Sigmoid colon (tissue), 7 donors: Measurements from ENCODE around the gene CRTC1. TPM values are rescaled to one million over a fixed set of nuclear protein-coding genes. Genes with fewer than 3 reads are reported as not detected.

Experiments
- DNase-seq: peaks from one replicate; pipeline ENCODE4 v3.0.0-alpha.2; 2019
- H3K27ac ChIP-seq, 4 donors: fragments of 200-600 bp; sonication (generic); one replicate each; pipeline ENCODE4 v1.5.1; 2016 to 2019; ENCODE audit warnings: mild to moderate bottlenecking in 1 of 4
- H3K27me3 ChIP-seq, 3 donors: fragments of 200-600 bp; sonication (generic); one replicate each; pipeline ENCODE4 v1.5.1; 2019; ENCODE audit warnings: mild to moderate bottlenecking in 1 of 3
- H3K36me3 ChIP-seq, 4 donors: fragments of 200-600 bp; sonication (generic); one replicate each; pipeline ENCODE4 v1.5.1; 2016 to 2019
- H3K4me1 ChIP-seq, 4 donors: fragments of 200-600 bp; sonication (generic); one replicate each; pipeline ENCODE4 v1.5.1; 2017 to 2019
- H3K4me3 ChIP-seq, 4 donors: fragments of 200-600 bp; sonication (generic); one replicate each; pipeline ENCODE4 v1.5.1; 2017 to 2019; ENCODE audit warnings: mild to moderate bottlenecking in 2 of 4, moderate library complexity in 1 of 4
- H3K9me3 ChIP-seq, 4 donors: fragments of 200-600 bp in 3 of 4; sonication (generic) in 3 of 4; one replicate each; pipeline versions ENCODE4 v1.5.1 to v1.6.1; 2013 to 2019
- CTCF ChIP-seq, 4 experiments: fragments of 450-650 bp in 3 of 4; fragments of 200-600 bp in 1 of 4; IDR thresholded peaks; one replicate each; pipeline ENCODE4 v1.5.1; 2016 to 2019; ENCODE audit warnings: antibody characterized with exemption in 4 of 4, mild to moderate bottlenecking in 3 of 4, moderate library complexity in 2 of 4
- EP300 ChIP-seq, 4 donors: sonication (generic); formaldehyde crosslinking; IDR thresholded peaks; one replicate each; pipeline ENCODE4 v1.6.1; 2017; ENCODE audit warnings: antibody characterized with exemption in 4 of 4
- POLR2A ChIP-seq, 2 donors: fragments of 450-650 bp; IDR thresholded peaks; one replicate each; pipeline ENCODE4 v1.6.1; 2016; ENCODE audit warnings: antibody characterized with exemption in 2 of 2, mild to moderate bottlenecking in 2 of 2, moderate library complexity in 2 of 2
- POLR2AphosphoS5 ChIP-seq, 4 donors: sonication (generic); formaldehyde crosslinking; IDR thresholded peaks; one replicate each; pipeline ENCODE4 v1.6.1; 2017; ENCODE audit warnings: antibody characterized with exemption in 4 of 4
- WGBS, 2 donors: extraction: QIAGEN DNeasy Blood & Tissue Kit; methylation state at CpG; one replicate each; pipeline ENCODE4 v1.1.7; 2013; 5-methylcytosine and 5-hydroxymethylcytosine counted together
- intact Hi-C: fragments of 100-400 bp; cut with DNase I; formaldehyde crosslinking; loops from one replicate; pipeline ENCODE4 v1.15.1; 2023
- polyA plus RNA-seq, 3 donors: library from polyadenylated mRNA; stranded (reverse); fragments of 200-250 nt; gene quantifications; one replicate each; pipeline ENCODE4 v1.2.3, GENCODE V29; 2013
- total RNA-seq, 4 donors: library from RNA; depleted of rRNA; stranded (reverse); fragments of >200 nt; gene quantifications; one replicate each; pipeline ENCODE4 v1.1.0, GENCODE V29; 2016
- donor health status: healthy with polysubstance abuse.
- donor health status: Bipolar disorder and iron deficiency.
- donor health status: healthy.

The CRTC1 gene
- total and polyA plus RNA-seq, 7 donors = 2.5 to 8.9 (median 3.6) TPM

- intact Hi-C loops = loop anchor here (10.0 kb wide), 1 partner anchor 192 kb away; no protein-coding TSS in a partner anchor
- Histone ChIP-seq H3K4me1 (peaks cover 0 to 46% (median 39%) of the 10 kb centered on the region in 4 donors), H3K27me3 (no peaks in the 10 kb centered on the region), H3K4me3 (no peak overlapping the region), H3K36me3 (no peaks in the 10 kb centered on the region), H3K9me3 (no peaks in the 10 kb centered on the region), H3K27ac (no peak overlapping the region)
- DNase-seq = no peak
- TF ChIP-seq POLR2A (IDR thresholded peaks at IDR 0.05) (no peak), POLR2AphosphoS5 (IDR thresholded peaks at IDR 0.05) (no peak), EP300 (IDR thresholded peaks at IDR 0.05) (no peak), CTCF (IDR thresholded peaks at IDR 0.05) (no peak)
- WGBS, 2 donors = 86 to 91% methylated on average over 19 of the region's 19 CpGs
Measured at GRCh38 chr19:18656337-18657086, 27.0 kb upstream of the CRTC1 start.

GRCh38 chr19:18657590-18658365 is 25.7 kb upstream of the CRTC1 start:
- Histone ChIP-seq H3K4me1 (peaks cover 0 to 45% (median 34%) of the 10 kb centered on the region in 4 donors), H3K27ac (peak overlapping the region; percentile 60 to 84 (median 68)), H3K27me3 (no peaks in the 10 kb centered on the region), H3K9me3 (no peaks in the 10 kb centered on the region), H3K4me3 (no peak overlapping the region), H3K36me3 (no peaks in the 10 kb centered on the region)
- TF ChIP-seq CTCF (IDR thresholded peaks at IDR 0.05) (no peak), POLR2AphosphoS5 (IDR thresholded peaks at IDR 0.05) (peak in 1 of 4 donors; percentile 19), EP300 (IDR thresholded peaks at IDR 0.05) (peak in 2 of 4 donors; percentile 7 to 18), POLR2A (IDR thresholded peaks at IDR 0.05) (no peak)
- peak; percentile 82 for DNase-seq
- 70 to 72% methylated on average over 20 of the region's 20 CpGs for WGBS, 2 donors
- intact Hi-C loops = loop anchor here (10.0 kb wide), 1 partner anchor 193 kb away; no protein-coding TSS in a partner anchor

GRCh38 chr19:18658366-18658855 is 25.1 kb upstream of the CRTC1 start:
- 88 to 90% methylated on average over 4 of the region's 4 CpGs for WGBS, 2 donors
- no peak for DNase-seq
- no peaks in the 10 kb centered on the region for H3K9me3 ChIP-seq
- H3K36me3 ChIP-seq = no peaks in the 10 kb centered on the region
- intact Hi-C loops = loop anchor here (10.0 kb wide), 1 partner anchor 194 kb away; no protein-coding TSS in a partner anchor
- no peaks in the 10 kb centered on the region for H3K27me3 ChIP-seq
- TF ChIP-seq POLR2A (IDR thresholded peaks at IDR 0.05) (no peak), POLR2AphosphoS5 (IDR thresholded peaks at IDR 0.05) (no peak), CTCF (IDR thresholded peaks at IDR 0.05) (no peak), EP300 (IDR thresholded peaks at IDR 0.05) (no peak)
- H3K4me3 ChIP-seq = no peak overlapping the region
- H3K27ac ChIP-seq = peak overlapping the region; percentile 60 to 84 (median 68)
- H3K4me1 ChIP-seq = peaks cover 0 to 51% (median 39%) of the 10 kb centered on the region in 4 donors

GRCh38 chr19:18659281-18660050 is 24.0 kb upstream of the CRTC1 start:
- WGBS, 2 donors = 61 to 78% methylated on average over 30 of the region's 30 CpGs
- Histone ChIP-seq H3K4me1 (peaks cover 0 to 61% (median 49%) of the 10 kb centered on the region in 4 donors), H3K27me3 (no peaks in the 10 kb centered on the region), H3K4me3 (no peak overlapping the region), H3K27ac (peak overlapping the region; percentile 60 to 84 (median 68)), H3K36me3 (peaks cover 0 to 4% (median 0%) of the 10 kb centered on the region in 4 donors), H3K9me3 (no peaks in the 10 kb centered on the region)
- intact Hi-C loops = loop anchor here (10.0 kb wide), 1 partner anchor 195 kb away; no protein-coding TSS in a partner anchor
- TF ChIP-seq POLR2A (IDR thresholded peaks at IDR 0.05) (no peak), POLR2AphosphoS5 (IDR thresholded peaks at IDR 0.05) (peak in 2 of 4 donors; percentile 20 to 66), CTCF (IDR thresholded peaks at IDR 0.05) (no peak), EP300 (IDR thresholded peaks at IDR 0.05) (no peak)
- no peak for DNase-seq
